ENCODE data around the gene LYRM9.
"Not testable (repeated sequence)": the region's sequence is repeated elsewhere in the genome, so short reads cannot be mapped to it uniquely, and the experiment has no call there.

LYRM9 gene

DNA sequence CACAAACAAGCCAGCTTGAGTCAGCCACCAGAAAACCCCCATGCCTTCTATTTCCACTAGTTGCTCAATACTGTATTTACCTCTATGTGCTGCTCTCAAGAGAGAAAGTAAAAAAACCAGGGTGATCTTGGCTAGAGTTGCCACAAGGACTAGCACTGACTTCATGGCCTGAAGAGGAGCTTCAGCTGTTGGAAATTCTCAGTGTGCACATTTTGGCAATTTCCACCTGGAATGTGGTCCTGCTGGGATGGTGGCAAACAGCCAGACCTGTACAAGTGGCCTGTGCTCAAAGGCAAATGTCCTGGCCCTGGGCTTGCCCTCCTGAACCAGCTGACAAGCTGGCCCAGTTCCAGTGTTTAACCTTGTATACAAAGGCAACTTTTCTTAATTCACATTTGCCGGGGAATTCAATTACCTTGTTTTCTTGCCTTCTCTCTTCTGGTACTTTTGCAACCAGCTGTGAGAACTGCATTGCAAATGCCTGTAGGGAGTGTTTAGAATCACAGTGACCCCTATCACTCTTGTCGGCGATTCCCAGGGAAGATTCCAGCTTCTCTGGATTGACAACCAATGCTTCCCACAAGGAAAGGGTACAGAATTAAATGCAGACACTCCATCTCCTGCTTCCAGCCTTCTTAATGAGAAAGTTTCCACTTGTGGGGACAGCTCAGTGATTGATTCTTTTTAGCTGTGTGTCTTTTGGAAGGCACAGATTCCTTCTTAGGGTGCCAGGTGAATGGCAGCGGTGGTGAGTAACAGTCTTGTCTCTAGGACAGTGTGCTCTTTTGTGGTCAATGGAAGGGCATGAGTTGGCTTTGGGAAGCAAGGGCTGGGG, 53.4 kb downstream of the LYRM9 start:
- not testable (repeated sequence) for DNase-seq (ENCODE audit: low spot score)

DNA sequence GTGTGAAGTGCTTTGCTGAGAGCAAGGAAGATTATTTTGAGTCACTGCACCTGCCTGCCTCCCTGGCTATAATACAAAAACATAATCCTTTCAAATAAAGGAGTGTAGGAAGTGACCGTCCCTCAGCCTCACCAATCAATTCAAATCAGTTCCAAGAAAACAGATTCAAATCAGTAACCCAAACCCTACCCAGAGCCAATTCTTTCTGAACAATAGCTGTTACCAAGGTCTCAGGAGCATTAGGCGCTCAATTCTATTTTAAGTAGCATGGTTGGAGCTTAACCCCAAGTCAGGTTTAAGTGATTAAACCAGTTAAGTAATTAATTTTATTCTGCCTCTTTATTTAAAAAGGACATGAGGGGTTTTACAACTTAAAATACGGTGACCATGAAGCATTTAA, 54.6 kb downstream of the LYRM9 start:
- DNase-seq (ENCODE audit: low spot score): not testable (repeated sequence)

DNA sequence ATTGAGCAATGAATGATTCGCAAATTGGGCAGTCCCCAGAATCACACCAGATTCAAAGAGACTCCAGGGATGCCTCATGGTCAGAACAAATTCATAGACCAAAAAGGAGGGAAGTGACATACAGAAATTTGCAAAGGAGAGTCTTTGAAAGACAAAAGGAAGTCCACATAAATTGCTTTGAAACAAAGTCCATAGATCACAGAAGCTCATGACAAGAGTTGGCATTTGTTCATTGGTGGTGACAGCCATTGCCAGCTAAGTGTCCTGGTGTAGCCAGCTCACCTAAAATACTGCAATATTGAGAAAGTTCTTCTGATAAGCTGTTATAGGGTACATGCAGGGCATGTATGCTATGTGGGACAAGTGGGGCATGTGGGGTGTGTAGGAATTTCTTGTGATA, 55.4 kb downstream of the LYRM9 start:
- not testable (repeated sequence) for DNase-seq (ENCODE audit: low spot score)

DNA sequence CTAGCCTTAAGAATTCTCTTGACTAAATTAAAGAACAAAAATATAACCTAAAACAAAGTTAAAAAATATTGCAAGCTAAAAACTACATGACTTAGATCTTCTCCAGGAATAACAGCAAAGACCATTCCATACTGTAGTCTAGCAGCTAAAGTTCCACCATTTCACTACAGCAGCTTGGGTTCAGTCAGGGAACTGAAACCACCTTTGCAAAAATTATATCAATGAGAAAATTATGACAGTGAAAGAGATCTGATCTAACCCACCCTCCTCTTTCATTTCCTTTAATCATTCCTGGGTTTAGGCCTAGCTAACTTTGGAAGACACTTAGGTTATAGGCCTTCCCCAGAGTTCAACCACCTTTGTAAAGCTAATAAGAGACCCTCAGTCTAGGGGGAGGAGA, 56.5 kb downstream of the LYRM9 start:
- DNase-seq (ENCODE audit: low spot score): no peak

DNA sequence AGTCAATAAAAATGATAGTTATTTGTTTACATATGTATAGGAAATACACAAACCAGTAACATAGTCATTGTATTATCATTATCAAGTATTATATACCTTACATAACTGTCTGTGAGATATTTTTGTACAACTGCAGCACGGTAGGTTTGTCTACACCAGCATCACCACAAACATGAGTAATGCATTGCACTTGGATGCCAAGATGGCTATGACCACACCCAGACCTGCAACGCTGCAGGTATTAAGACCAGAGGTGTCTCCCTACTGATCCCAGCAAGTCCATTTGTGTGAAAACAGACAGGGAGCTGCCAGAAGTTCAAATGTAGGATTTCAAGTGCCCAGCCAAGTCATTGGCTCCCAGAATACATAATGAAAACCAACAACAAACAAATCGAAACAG, 58.6 kb downstream of the LYRM9 start:
- DNase-seq (ENCODE audit: low spot score): no peak

DNA sequence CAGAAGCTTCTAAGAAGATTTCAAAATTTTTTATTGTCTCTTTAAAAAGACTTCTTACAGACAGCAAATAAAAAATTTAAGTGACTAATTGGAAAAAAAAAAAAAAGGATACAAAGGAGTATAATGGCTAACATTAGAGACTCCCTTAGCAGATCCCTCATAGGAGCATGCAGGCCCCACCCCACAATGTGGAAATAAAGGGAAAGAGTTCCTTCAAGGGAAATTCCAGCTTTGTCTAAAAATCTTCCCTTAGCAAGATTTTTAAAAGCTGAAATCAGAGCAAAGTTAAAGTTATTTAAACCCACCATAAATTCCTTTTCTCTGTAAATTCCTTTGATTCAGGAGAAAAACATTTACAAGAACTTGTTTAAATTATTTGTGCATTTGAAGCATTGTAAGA, 60.3 kb downstream of the LYRM9 start:
- DNase-seq (ENCODE audit: low spot score): no peak

DNA sequence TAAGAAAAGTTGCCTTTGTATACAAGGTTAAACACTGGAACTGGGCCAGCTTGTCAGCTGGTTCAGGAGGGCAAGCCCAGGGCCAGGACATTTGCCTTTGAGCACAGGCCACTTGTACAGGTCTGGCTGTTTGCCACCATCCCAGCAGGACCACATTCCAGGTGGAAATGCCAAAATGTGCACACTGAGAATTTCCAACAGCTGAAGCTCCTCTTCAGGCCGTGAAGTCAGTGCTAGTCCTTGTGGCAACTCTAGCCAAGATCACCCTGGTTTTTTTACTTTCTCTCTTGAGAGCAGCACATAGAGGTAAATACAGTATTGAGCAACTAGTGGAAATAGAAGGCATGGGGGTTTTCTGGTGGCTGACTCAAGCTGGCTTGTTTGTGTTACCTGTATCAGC, 63.3 kb downstream of the LYRM9 start:
- DNase-seq (ENCODE audit: low spot score): not testable (repeated sequence)

DNA sequence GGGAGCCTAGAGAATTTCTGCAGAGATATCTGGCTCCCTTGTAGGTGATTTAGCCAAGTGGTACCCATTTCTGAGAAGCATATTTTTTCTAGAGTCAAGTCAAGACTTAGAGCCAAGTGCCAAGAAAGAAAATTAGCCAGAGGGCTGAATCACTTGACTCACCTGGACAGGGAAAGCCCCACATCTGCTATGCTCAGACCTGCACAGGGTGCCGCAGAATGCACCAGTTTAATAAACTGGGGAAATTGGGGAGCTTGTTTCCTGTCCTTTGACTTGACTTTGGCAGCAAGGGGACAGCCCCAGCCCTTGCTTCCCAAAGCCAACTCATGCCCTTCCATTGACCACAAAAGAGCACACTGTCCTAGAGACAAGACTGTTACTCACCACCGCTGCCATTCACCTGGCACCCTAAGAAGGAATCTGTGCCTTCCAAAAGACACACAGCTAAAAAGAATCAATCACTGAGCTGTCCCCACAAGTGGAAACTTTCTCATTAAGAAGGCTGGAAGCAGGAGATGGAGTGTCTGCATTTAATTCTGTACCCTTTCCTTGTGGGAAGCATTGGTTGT, 63.9 kb downstream of the LYRM9 start:
- not testable (repeated sequence) for DNase-seq (ENCODE audit: low spot score)
